ENCODE data around the gene PDE6D.

DNA sequence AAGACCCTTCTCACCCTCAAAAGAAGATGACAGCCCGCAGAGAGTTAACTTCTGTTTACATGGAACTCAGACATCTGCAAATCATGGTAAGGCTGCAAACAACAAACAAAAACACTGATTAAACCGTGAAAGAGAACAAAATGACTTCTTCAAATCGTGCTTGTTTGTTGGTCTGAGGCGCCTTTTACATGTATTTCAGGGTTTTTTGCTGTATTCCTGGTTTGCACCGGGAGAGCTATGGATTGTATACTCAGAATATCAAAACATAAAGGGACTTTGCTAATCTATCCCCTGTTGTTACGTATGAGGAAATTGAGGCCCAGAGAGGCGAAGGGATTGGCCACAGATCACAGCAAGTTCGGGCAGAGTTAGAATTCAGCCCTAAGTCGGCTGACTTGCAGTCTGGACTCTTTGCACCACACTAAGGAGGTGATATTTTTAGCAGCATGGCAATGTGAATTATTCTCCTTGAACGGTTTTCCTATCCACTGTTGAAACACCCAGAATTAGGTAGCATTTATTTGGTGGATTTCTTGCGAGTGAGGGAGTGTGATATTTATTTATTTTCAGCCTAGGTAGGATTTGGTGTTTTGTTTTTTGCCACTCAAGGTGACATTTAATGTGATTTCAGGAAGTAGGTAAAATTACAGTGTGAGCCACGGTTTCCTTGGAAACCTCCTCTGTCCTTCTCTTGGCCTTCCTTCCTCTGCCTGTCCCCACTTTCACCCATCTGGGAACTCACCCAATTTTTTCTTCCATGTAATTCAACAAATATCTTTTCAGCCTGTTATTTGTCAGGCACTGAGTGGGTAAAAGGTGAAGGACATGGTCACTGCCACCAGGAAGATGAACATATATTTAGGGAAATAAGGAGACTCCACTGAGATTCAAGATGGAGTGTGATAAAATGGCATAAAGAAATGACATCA lies 980 bp upstream of the PDE6D start:
- TF ChIP-seq, protein P1, sequence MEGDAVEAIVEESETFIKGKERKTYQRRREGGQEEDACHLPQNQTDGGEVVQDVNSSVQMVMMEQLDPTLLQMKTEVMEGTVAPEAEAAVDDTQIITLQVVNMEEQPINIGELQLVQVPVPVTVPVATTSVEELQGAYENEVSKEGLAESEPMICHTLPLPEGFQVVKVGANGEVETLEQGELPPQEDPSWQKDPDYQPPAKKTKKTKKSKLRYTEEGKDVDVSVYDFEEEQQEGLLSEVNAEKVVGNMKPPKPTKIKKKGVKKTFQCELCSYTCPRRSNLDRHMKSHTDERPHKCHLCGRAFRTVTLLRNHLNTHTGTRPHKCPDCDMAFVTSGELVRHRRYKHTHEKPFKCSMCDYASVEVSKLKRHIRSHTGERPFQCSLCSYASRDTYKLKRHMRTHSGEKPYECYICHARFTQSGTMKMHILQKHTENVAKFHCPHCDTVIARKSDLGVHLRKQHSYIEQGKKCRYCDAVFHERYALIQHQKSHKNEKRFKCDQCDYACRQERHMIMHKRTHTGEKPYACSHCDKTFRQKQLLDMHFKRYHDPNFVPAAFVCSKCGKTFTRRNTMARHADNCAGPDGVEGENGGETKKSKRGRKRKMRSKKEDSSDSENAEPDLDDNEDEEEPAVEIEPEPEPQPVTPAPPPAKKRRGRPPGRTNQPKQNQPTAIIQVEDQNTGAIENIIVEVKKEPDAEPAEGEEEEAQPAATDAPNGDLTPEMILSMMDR (IDR thresholded peaks at IDR 0.05; ENCODE audit: borderline replicate concordance, extremely low read depth, low read length, poor library complexity, severe bottlenecking) = no peak
- TF ChIP-seq EZH2 (IDR thresholded peaks at IDR 0.05; ENCODE audit: borderline replicate concordance, low read depth, low read length, severe bottlenecking) = no peak
